Esophagus mucosa (tissue), 1 donor: ENCODE results near the gene BNIP5. TPM values are rescaled to one million over a fixed set of nuclear protein-coding genes. Genes with fewer than 3 reads are reported as not detected.

ENCODE experiments used
- ATAC-seq: fragments of 200-7000 bp; cut with Tn5 transposase; one replicate; pipeline ENCODE4 v1.9.1; 2020
- total RNA-seq: library from RNA; stranded (reverse); gene quantifications from one replicate; pipeline ENCODE4 v1.2.4, GENCODE V29; 2023
- donor health status: DM: yes; HTN: yes; CAD: no.

The BNIP5 gene
- total RNA-seq, 1 donor from 2014 or later: not detected

- no peak for ATAC-seq
These were observed 45.7 kb downstream of the BNIP5 start for GRCh38 chr6:36290668-36291620.

GRCh38 chr6:36289281-36289878 lies 47.3 kb downstream of the BNIP5 start:
- peak; percentile 32 for ATAC-seq

- no peak for ATAC-seq
These were observed 49.8 kb downstream of the BNIP5 start for GRCh38 chr6:36286858-36287257.

GRCh38 chr6:36285797-36286196 lies 50.9 kb downstream of the BNIP5 start:
- ATAC-seq: no peak

- ATAC-seq: no peak
These were observed 51.5 kb downstream of the BNIP5 start for GRCh38 chr6:36285187-36285671.

GRCh38 chr6:36284359-36284758 lies 52.3 kb downstream of the BNIP5 start:
- no peak for ATAC-seq

- ATAC-seq: no peak
These were observed 53.1 kb downstream of the BNIP5 start for GRCh38 chr6:36283608-36284007.

- no peak for ATAC-seq
These were observed 55.7 kb downstream of the BNIP5 start for GRCh38 chr6:36280983-36281382.

- no peak for ATAC-seq
These were observed 56.2 kb downstream of the BNIP5 start for GRCh38 chr6:36280467-36280866.

GRCh38 chr6:36277946-36278470 lies 58.7 kb downstream of the BNIP5 start:
- ATAC-seq: no peak

- ATAC-seq: peak; percentile 77
These were observed 59.8 kb downstream of the BNIP5 start for GRCh38 chr6:36276581-36277536.

GRCh38 chr6:36273802-36274514 lies 62.7 kb downstream of the BNIP5 start:
- no peak for ATAC-seq

GRCh38 chr6:36273067-36273466 lies 63.6 kb downstream of the BNIP5 start:
- no peak for ATAC-seq

- no peak for ATAC-seq
These were observed 64.5 kb downstream of the BNIP5 start for GRCh38 chr6:36272234-36272633.

- peak; percentile 81 for ATAC-seq
These were observed 66.6 kb downstream of the BNIP5 start, which contains the start of gene PNPLA1 for GRCh38 chr6:36269834-36270705. PNPLA1 (plus strand) TSS chr6:36270060; CDS start chr6:36270460, 400 bp downstream.

- peak; percentile 30 for ATAC-seq
These were observed 68.0 kb downstream of the BNIP5 start for GRCh38 chr6:36268478-36269275.

- peak; percentile 77 for ATAC-seq
These were observed 68.8 kb downstream of the BNIP5 start for GRCh38 chr6:36267731-36268477.

- ATAC-seq: no peak
These were observed 69.6 kb downstream of the BNIP5 start for GRCh38 chr6:36266913-36267644.
